HG03139 (cell line): ENCODE data around the gene MED16.

Source experiments
- ATAC-seq: cut with Tn5 transposase; IDR thresholded peaks from one replicate; pipeline ENCODE4 v1.9.1; 2021; ENCODE audit not compliant: unreplicated experiment

The MED16 gene

GRCh38 chr19:875265-875879, 17.6 kb downstream of the MED16 start:
- ATAC-seq = no peak

- no peak for ATAC-seq
Measured at GRCh38 chr19:873561-874041, 19.4 kb downstream of the MED16 start.

GRCh38 chr19:873084-873483, 19.9 kb downstream of the MED16 start:
- ATAC-seq = no peak

- ATAC-seq = no peak
Measured at GRCh38 chr19:872266-872951, 20.6 kb downstream of the MED16 start.

- no peak for ATAC-seq
Measured at GRCh38 chr19:871446-872265, 21.3 kb downstream of the MED16 start.

- ATAC-seq = no peak
Measured at GRCh38 chr19:870963-871401, 22.0 kb downstream of the MED16 start.

- no peak for ATAC-seq
Measured at GRCh38 chr19:870314-870713, 22.7 kb downstream of the MED16 start.

GRCh38 chr19:869245-870177, 23.5 kb downstream of the MED16 start:
- no peak for ATAC-seq

GRCh38 chr19:868458-869244, 24.3 kb downstream of the MED16 start:
- no peak for ATAC-seq

- ATAC-seq = no peak
Measured at GRCh38 chr19:867855-868457, 25.0 kb downstream of the MED16 start.

GRCh38 chr19:867301-867793, 25.6 kb downstream of the MED16 start:
- ATAC-seq = no peak

- no peak for ATAC-seq
Measured at GRCh38 chr19:866769-867300, 26.2 kb downstream of the MED16 start.

GRCh38 chr19:863315-863620, 29.7 kb downstream of the MED16 start:
- ATAC-seq = no peak

- no peak for ATAC-seq
Measured at GRCh38 chr19:862581-863314, 30.2 kb downstream of the MED16 start.

GRCh38 chr19:861756-862580, 31.0 kb downstream of the MED16 start:
- no peak for ATAC-seq

- no peak for ATAC-seq
Measured at GRCh38 chr19:861141-861755, 31.7 kb downstream of the MED16 start.
